Adrenal gland (tissue), 5 donors: ENCODE results near the gene PAM16.

Experiments
- POLR2A ChIP-seq, 2 donors: fragments of 450-650 bp; IDR thresholded peaks; one replicate each; pipeline ENCODE4 v1.6.1; 2017; ENCODE audit warnings: antibody characterized with exemption in 2 of 2, mild to moderate bottlenecking in 2 of 2, moderate library complexity in 1 of 2
- TF ChIP-seq, protein P1 (sequence below), 6 experiments: fragments of 450-650 bp in 4 of 6; fragments of 200-600 bp in 2 of 6; sonication (generic) in 1 of 6; IDR thresholded peaks; 1 replicate in 5 of 6; 2 replicates in 1 of 6; pipeline versions ENCODE4 v1.5.1 to v1.8.0; 2016 to 2021; ENCODE audit warnings: antibody characterized with exemption in 6 of 6, mild to moderate bottlenecking in 2 of 6, moderate library complexity in 1 of 6
- donor health status: DM: no; HTN: no; CAD: no.

DNA sequence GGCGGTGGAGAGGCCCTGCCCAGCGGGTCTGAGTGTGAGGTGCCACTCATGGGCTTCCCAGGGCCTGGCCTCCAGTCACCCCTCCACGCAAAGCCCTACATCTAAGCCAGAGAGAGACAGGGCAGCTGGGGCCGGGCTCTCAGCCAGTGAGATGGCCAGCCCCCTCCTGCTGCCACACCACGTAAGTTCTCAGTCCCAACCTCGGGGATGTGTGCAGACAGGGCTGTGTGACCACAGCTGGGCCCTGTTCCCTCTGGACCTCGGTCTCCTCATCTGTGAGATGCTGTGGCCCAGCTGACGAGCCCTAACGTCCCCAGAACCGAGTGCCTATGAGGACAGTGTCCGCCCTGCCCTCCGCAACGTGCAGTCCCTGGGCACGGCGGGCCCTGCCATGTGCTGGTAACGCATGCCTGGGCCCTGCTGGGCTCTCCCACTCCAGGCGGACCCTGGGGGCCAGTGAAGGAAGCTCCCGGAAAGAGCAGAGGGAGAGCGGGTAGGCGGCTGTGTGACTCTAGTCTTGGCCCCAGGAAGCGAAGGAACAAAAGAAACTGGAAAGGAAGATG, 31.8 kb upstream of the PAM16 start:
- TF ChIP-seq, protein P1, sequence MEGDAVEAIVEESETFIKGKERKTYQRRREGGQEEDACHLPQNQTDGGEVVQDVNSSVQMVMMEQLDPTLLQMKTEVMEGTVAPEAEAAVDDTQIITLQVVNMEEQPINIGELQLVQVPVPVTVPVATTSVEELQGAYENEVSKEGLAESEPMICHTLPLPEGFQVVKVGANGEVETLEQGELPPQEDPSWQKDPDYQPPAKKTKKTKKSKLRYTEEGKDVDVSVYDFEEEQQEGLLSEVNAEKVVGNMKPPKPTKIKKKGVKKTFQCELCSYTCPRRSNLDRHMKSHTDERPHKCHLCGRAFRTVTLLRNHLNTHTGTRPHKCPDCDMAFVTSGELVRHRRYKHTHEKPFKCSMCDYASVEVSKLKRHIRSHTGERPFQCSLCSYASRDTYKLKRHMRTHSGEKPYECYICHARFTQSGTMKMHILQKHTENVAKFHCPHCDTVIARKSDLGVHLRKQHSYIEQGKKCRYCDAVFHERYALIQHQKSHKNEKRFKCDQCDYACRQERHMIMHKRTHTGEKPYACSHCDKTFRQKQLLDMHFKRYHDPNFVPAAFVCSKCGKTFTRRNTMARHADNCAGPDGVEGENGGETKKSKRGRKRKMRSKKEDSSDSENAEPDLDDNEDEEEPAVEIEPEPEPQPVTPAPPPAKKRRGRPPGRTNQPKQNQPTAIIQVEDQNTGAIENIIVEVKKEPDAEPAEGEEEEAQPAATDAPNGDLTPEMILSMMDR (IDR thresholded peaks at IDR 0.05) = no peak
- no peak for TF ChIP-seq POLR2A (IDR thresholded peaks at IDR 0.05)
